Aorta (tissue), 5 donors: ENCODE results near the gene SETD4. TPM values are rescaled to one million over a fixed set of nuclear protein-coding genes. Genes with fewer than 3 reads are reported as not detected.

ENCODE experiments used
- ATAC-seq: fragments of 200-7000 bp; cut with Tn5 transposase; one replicate; pipeline ENCODE4 v1.9.1; 2022; ENCODE audit warnings: moderate library complexity; ENCODE audit not compliant: low FRiP score
- DNase-seq, 2 donors: peaks; one replicate each; pipeline ENCODE4 v3.0.0-alpha.2; 2020
- H3K27ac ChIP-seq, 2 donors: one replicate each; pipeline ENCODE4 v1.5.1; 2013; ENCODE audit warnings: low read length in 2 of 2, mild to moderate bottlenecking in 2 of 2, moderate library complexity in 2 of 2, control low read depth in 1 of 2, inconsistent platforms in 1 of 2, low read depth in 1 of 2
- H3K27me3 ChIP-seq, 2 donors: one replicate each; pipeline ENCODE4 v1.6.1; 2013; ENCODE audit warnings: control low read depth in 1 of 2, low read length in 1 of 2, mild to moderate bottlenecking in 1 of 2, moderate library complexity in 1 of 2; ENCODE audit not compliant: insufficient read depth in 2 of 2, control insufficient read depth in 1 of 2
- H3K36me3 ChIP-seq, 2 donors: one replicate each; pipeline ENCODE4 v1.6.1; 2013; ENCODE audit warnings: control low read depth in 1 of 2, low read length in 1 of 2, mild to moderate bottlenecking in 1 of 2; ENCODE audit not compliant: insufficient read depth in 2 of 2, control insufficient read depth in 1 of 2
- H3K4me1 ChIP-seq, 2 donors: one replicate each; pipeline ENCODE4 v1.6.1; 2013; ENCODE audit warnings: low read length in 2 of 2, control low read depth in 1 of 2, mild to moderate bottlenecking in 1 of 2, moderate library complexity in 1 of 2; ENCODE audit not compliant: insufficient read depth in 2 of 2, control insufficient read depth in 1 of 2
- H3K4me3 ChIP-seq, 2 donors: one replicate each; pipeline ENCODE4 v1.5.1; 2013; ENCODE audit warnings: low read length in 2 of 2, control low read depth in 1 of 2, mild to moderate bottlenecking in 1 of 2
- H3K9me3 ChIP-seq: one replicate; pipeline ENCODE4 v1.6.1; 2013; ENCODE audit warnings: mild to moderate bottlenecking, low read length; ENCODE audit not compliant: control insufficient read depth
- WGBS, 2 donors: extraction: QIAGEN DNeasy Blood & Tissue Kit; methylation state at CpG; one replicate each; pipeline ENCODE4 v1.1.7; 2013; 5-methylcytosine and 5-hydroxymethylcytosine counted together
- intact Hi-C, 2 donors: fragments of 100-400 bp; cut with DNase I; formaldehyde crosslinking; loops; one replicate each; pipeline versions ENCODE4 v1.14.2 to v1.15.0; 2022
- polyA plus RNA-seq, 2 donors: library from polyadenylated mRNA; stranded (reverse); fragments of 200-250 nt; gene quantifications; one replicate each; pipeline ENCODE4 v1.2.3, GENCODE V29; 2013
- total RNA-seq, 2 donors: library from RNA; stranded (reverse); fragmentation: NEBNext Ultra II Directional; extraction: Animal tissue kit (Norgen Biotek cat#: 25700); gene quantifications; one replicate each; pipeline ENCODE4 v1.2.1, GENCODE V29; 2021
- donor health status: healthy with polysubstance abuse.
- donor health status: Bipolar disorder and iron deficiency.
- donor health status: DM: no; HTN: no; CAD: no.
- donor health status: DM: no; HTN: no; CAD: no.
- donor health status: DM: yes; HTN: yes; CAD: no.

Gene SETD4
- total and polyA plus RNA-seq, 4 donors, result 14.8 to 22.5 (median 18.5) TPM

- DNase-seq (no peak), ATAC-seq (no peak)
- Histone ChIP-seq H3K27me3 (no peaks in the 10 kb centered on the region), H3K36me3 (no peaks in the 10 kb centered on the region), H3K27ac (no peak overlapping the region), H3K9me3 (no peaks in the 10 kb centered on the region), H3K4me3 (no peak overlapping the region), H3K4me1 (no peaks in the 10 kb centered on the region)
- 77 to 99% methylated on average over 3 of the region's 3 CpGs for WGBS, 2 donors
- intact Hi-C loops, result no loop called here
Measured at GRCh38 chr21:36099000-36099399, 38.7 kb upstream of the SETD4 start.

- H3K4me1 ChIP-seq, result no peaks in the 10 kb centered on the region
- no peak overlapping the region for H3K4me3 ChIP-seq
- no peaks in the 10 kb centered on the region for H3K36me3 ChIP-seq
- WGBS, 2 donors, result 59 to 67% methylated on average over 2 of the region's 2 CpGs
- intact Hi-C loops, result no loop called here
- ATAC-seq, result no peak
- no peaks in the 10 kb centered on the region for H3K27me3 ChIP-seq
- no peak for DNase-seq
- H3K27ac ChIP-seq, result no peak overlapping the region
- no peaks in the 10 kb centered on the region for H3K9me3 ChIP-seq
Measured at GRCh38 chr21:36098182-36098532, 37.8 kb upstream of the SETD4 start.

DNA sequence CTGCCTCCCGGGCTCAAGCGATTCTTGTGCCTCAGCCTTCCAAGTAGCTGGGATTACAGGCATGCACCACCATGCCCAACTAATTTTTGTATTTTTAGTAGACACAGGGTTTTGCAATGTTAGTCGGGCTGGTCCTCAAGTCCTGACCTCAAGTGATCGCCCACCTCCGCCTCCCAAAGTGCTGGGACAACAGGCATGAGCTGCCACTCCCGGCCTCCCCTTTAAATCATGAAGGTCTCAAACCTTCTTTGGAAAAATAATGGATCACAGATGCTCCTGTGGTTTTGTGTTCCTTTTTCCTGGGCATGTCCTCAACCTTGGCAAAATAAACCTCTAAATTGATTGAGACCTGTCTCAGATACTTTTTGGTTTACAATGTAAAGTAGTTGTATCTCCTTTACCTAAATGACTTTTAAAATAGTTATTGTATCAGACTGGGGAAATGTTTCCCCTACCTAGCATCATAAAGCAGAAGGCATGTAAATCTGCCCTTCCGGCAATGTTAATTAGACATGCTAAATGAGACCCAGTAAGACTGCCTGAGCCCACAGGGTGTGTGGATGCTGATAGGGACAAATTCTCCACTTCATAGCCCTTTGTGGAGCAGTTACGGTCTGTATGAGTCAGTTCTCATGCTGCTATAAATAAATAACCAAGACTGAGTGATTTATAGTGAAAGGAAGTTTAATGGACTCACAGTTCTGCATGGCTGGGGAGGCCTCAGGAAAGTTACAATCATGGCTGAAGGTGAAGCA, 37.3 kb upstream of the SETD4 start:
- Histone ChIP-seq H3K27ac (no peak overlapping the region), H3K36me3 (no peaks in the 10 kb centered on the region), H3K9me3 (no peaks in the 10 kb centered on the region), H3K27me3 (no peaks in the 10 kb centered on the region), H3K4me3 (no peak overlapping the region), H3K4me1 (no peaks in the 10 kb centered on the region)
- DNase-seq (no peak), ATAC-seq (no peak)
- intact Hi-C loops, result no loop called here
- WGBS, 2 donors, result 63 to 68% methylated on average over 8 of the region's 8 CpGs

GRCh38 chr21:36096398-36097290, 36.3 kb upstream of the SETD4 start:
- intact Hi-C loops, result no loop called here
- H3K4me3 ChIP-seq, result no peak overlapping the region
- no peaks in the 10 kb centered on the region for H3K36me3 ChIP-seq
- no peaks in the 10 kb centered on the region for H3K27me3 ChIP-seq
- no peaks in the 10 kb centered on the region for H3K4me1 ChIP-seq
- ATAC-seq (no peak), DNase-seq (no peak)
- WGBS, 2 donors, result 67 to 78% methylated on average over 1 of the region's 1 CpG
- no peak overlapping the region for H3K27ac ChIP-seq
- no peaks in the 10 kb centered on the region for H3K9me3 ChIP-seq

DNA sequence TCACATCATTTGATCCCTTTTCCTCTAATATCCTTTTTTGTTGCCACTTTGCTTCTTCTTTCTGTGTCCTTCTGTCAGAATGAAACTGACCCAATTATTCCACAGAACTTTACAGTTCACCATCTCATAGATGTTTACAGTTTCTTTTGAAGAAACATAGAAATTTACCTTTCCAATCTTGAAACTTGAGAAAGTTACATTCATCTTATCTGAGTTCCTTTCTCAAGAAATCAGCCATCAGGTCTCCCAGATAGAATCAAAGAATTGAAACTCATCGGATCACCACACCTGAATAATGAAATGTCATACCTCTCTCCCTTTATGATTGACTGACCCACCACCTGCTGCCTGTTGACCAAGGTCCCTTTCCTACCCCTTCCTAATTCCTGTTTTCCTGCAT, 33.2 kb upstream of the SETD4 start:
- H3K4me3 ChIP-seq, result no peak overlapping the region
- H3K27me3 ChIP-seq, result no peaks in the 10 kb centered on the region
- no peaks in the 10 kb centered on the region for H3K36me3 ChIP-seq
- ATAC-seq, result no peak
- no peak overlapping the region for H3K27ac ChIP-seq
- H3K9me3 ChIP-seq, result no peaks in the 10 kb centered on the region
- no peaks in the 10 kb centered on the region for H3K4me1 ChIP-seq
- no peak for DNase-seq
- intact Hi-C loops, result no loop called here
- WGBS, 2 donors, result 91 to 96% methylated on average over 1 of the region's 1 CpG

GRCh38 chr21:36092681-36093080, 32.4 kb upstream of the SETD4 start:
- Histone ChIP-seq H3K27me3 (no peaks in the 10 kb centered on the region), H3K4me3 (no peak overlapping the region), H3K36me3 (no peaks in the 10 kb centered on the region), H3K9me3 (no peaks in the 10 kb centered on the region), H3K27ac (no peak overlapping the region), H3K4me1 (no peaks in the 10 kb centered on the region)
- ATAC-seq (no peak), DNase-seq (no peak)
- intact Hi-C loops, result no loop called here

DNA sequence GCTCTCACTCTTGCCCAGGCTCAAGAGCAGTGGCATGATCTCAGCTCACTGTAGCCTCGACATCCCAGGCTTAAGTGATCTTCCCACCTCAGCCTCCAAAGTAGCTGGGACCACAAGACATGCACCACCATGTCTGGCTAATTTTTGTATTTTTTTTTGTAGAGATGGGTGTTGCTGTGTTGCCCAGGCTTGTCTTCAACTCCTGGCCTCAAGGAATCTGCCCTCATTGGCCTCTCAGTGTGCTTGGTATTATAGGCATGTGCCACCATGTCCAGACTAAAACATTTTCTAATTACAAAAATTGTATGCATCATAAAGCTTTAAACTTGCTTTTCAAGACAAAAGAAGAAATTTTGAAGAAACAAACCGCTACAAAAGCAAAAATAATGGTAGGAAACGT, 29.6 kb upstream of the SETD4 start:
- DNase-seq (no peak), ATAC-seq (no peak)
- no peaks in the 10 kb centered on the region for H3K4me1 ChIP-seq
- H3K4me3 ChIP-seq, result no peak overlapping the region
- H3K27me3 ChIP-seq, result no peaks in the 10 kb centered on the region
- intact Hi-C loops, result no loop called here
- H3K9me3 ChIP-seq, result no peaks in the 10 kb centered on the region
- whole genome bisulfite sequencing, 2 donors, result 78 to 96% methylated on average over 3 of the region's 3 CpGs
- no peak overlapping the region for H3K27ac ChIP-seq
- H3K36me3 ChIP-seq, result no peaks in the 10 kb centered on the region

GRCh38 chr21:36087362-36088138, 27.2 kb upstream of the SETD4 start:
- H3K36me3 ChIP-seq, result no peaks in the 10 kb centered on the region
- no peak for ATAC-seq
- intact Hi-C loops, result no loop called here
- H3K4me3 ChIP-seq, result no peak overlapping the region
- no peaks in the 10 kb centered on the region for H3K4me1 ChIP-seq
- H3K27ac ChIP-seq, result no peak overlapping the region
- DNase-seq, result no peak
- no peaks in the 10 kb centered on the region for H3K9me3 ChIP-seq
- no peaks in the 10 kb centered on the region for H3K27me3 ChIP-seq
- WGBS, 2 donors, result 69 to 71% methylated on average over 6 of the region's 6 CpGs
